Endothelial cell of umbilical vein (primary cell): ENCODE results near the gene HTR1A. TPM values are rescaled to one million over a fixed set of nuclear protein-coding genes. Genes with fewer than 3 reads are reported as not detected.

Experiments used
- BruUV-seq: library from RNA; stranded (reverse); fragments of 400-500 nt; replicated peaks from 2 replicates; lab custom pipeline; 2021; lab: Mats Ljungman, UMichigan
- CTCF ChIA-PET: fragments of 300-600, 350-600 bp; sonication (Branson Sonifier 250); formaldehyde crosslinking; loops from one replicate; lab custom pipeline; 2021; ENCODE audit warnings: antibody characterized with exemption, inconsistent platforms; lab: Charles Lee
- POLR2A ChIA-PET: fragments of 300-600, 350-600 bp; sonication (Branson Sonifier 250); formaldehyde crosslinking; loops from one replicate; lab custom pipeline; 2021; ENCODE audit warnings: antibody characterized with exemption, inconsistent platforms; lab: Charles Lee
- DNase-seq: peaks from one replicate; pipeline ENCODE4 v3.0.0-alpha.2; 2011; ENCODE audit warnings: low read depth, low spot score
- FAIRE-seq: peaks from 2 replicates; lab custom pipeline; 2011; peaks lifted over from hg19 to GRCh38; lab: Jason Lieb, UNC
- H2AFZ ChIP-seq: 2 replicates; pipeline ENCODE4 v1.6.0; 2012; ENCODE audit warnings: low read depth, low read length, control low read depth, inconsistent platforms
- H3K27ac ChIP-seq: 2 replicates; pipeline ENCODE4 v1.5.1; 2011; ENCODE audit warnings: low read depth, mild to moderate bottlenecking, control low read depth, low read length, moderate library complexity; ENCODE audit not compliant: insufficient read depth
- H3K27me3 ChIP-seq, 2 experiments: 2 replicates each; pipeline versions ENCODE4 v1.6.0 to v1.6.1; 2011; ENCODE audit warnings: low read length in 2 of 2, mixed read lengths in 1 of 2; ENCODE audit not compliant: control insufficient read depth in 2 of 2, insufficient read depth in 2 of 2
- H3K36me3 ChIP-seq, 2 experiments: 2 replicates in 1 of 2; 3 replicates in 1 of 2; pipeline ENCODE4 v1.5.1; 2011; ENCODE audit warnings: low read length in 2 of 2, mild to moderate bottlenecking in 1 of 2, moderate library complexity in 1 of 2; ENCODE audit not compliant: control insufficient read depth in 2 of 2, insufficient read depth in 2 of 2; ENCODE audit errors: extremely low read depth in 1 of 2
- H3K4me1 ChIP-seq: 3 replicates; pipeline ENCODE4 v1.5.1; 2011; ENCODE audit warnings: mild to moderate bottlenecking, low read length; ENCODE audit not compliant: control insufficient read depth, insufficient read depth; ENCODE audit errors: extremely low read depth
- H3K4me2 ChIP-seq: 2 replicates; pipeline ENCODE4 v1.6.1; 2011; ENCODE audit warnings: low read length, control low read depth, mixed read lengths; ENCODE audit not compliant: insufficient read depth
- H3K4me3 ChIP-seq, 3 experiments: fragments of 200-600 bp in 1 of 3; sonication (generic), shearing (Covaris generic) in 1 of 3; replicated peaks in 1 of 3; 2 replicates each; pipeline ENCODE4 v1.5.1; 2011 to 2016; ENCODE audit warnings: control low read depth in 3 of 3, low read length in 3 of 3, mild to moderate bottlenecking in 2 of 3, inconsistent platforms in 1 of 3, low read depth in 1 of 3, moderate library complexity in 1 of 3; ENCODE audit not compliant: insufficient read depth in 1 of 3
- H3K79me2 ChIP-seq: 2 replicates; pipeline ENCODE4 v1.6.0; 2012; ENCODE audit warnings: low read length, inconsistent platforms; ENCODE audit not compliant: control insufficient read depth, insufficient read depth
- H3K9ac ChIP-seq: replicated peaks from 2 replicates; pipeline ENCODE3; 2011; ENCODE audit warnings: low read length, control low read depth; ENCODE audit not compliant: insufficient read depth; ENCODE audit errors: extremely low read depth
- H3K9me1 ChIP-seq: replicated peaks from 3 replicates; pipeline ENCODE4 v1.6.0; 2011; ENCODE audit warnings: mild to moderate bottlenecking, low read length; ENCODE audit not compliant: control insufficient read depth, insufficient read depth; ENCODE audit errors: extremely low read depth
- H3K9me3 ChIP-seq: replicated peaks from 2 replicates; pipeline ENCODE4 v1.5.1; 2012; ENCODE audit warnings: low read length, inconsistent platforms; ENCODE audit not compliant: control insufficient read depth, insufficient read depth
- H4K20me1 ChIP-seq: replicated peaks from 2 replicates; pipeline ENCODE3; 2011; ENCODE audit warnings: mild to moderate bottlenecking, low read length; ENCODE audit not compliant: control insufficient read depth, insufficient read depth; ENCODE audit errors: extremely low read depth
- CTCF ChIP-seq, 2 donors: IDR thresholded peaks; 1 replicate in 1 of 2; 2 replicates in 1 of 2; pipeline ENCODE4 v1.5.1; 2011; ENCODE audit warnings: low read length in 2 of 2, mild to moderate bottlenecking in 2 of 2, moderate library complexity in 2 of 2, control low read depth in 1 of 2, inconsistent platforms in 1 of 2, low read depth in 1 of 2; ENCODE audit not compliant: insufficient read depth in 1 of 2; ENCODE audit errors: extremely low read depth in 1 of 2
- EZH2 ChIP-seq: IDR thresholded peaks from 2 replicates; pipeline ENCODE4 v1.6.1; 2012; ENCODE audit warnings: borderline replicate concordance, low read depth, mild to moderate bottlenecking, moderate library complexity, low read length, inconsistent platforms; ENCODE audit not compliant: severe bottlenecking
- FOS ChIP-seq: IDR thresholded peaks from 2 replicates; pipeline ENCODE4 v1.6.1; 2011; ENCODE audit warnings: mild to moderate bottlenecking, low read length, moderate library complexity, borderline replicate concordance; ENCODE audit not compliant: insufficient read depth
- GATA2 ChIP-seq: IDR thresholded peaks from 2 replicates; pipeline ENCODE4 v1.7.0; 2011; ENCODE audit warnings: low read depth, mild to moderate bottlenecking, moderate library complexity, mixed read lengths, low read length; ENCODE audit not compliant: insufficient read length, insufficient read depth
- JUN ChIP-seq: IDR thresholded peaks from 2 replicates; pipeline ENCODE4 v1.6.1; 2011; ENCODE audit warnings: borderline replicate concordance, low read depth; ENCODE audit not compliant: insufficient read length, insufficient read depth
- MAX ChIP-seq: IDR thresholded peaks from 2 replicates; pipeline ENCODE4 v1.6.1; 2011; ENCODE audit not compliant: insufficient read depth, insufficient read length
- MYC ChIP-seq: IDR thresholded peaks from one replicate; pipeline ENCODE4 v1.6.1; 2011; ENCODE audit warnings: mild to moderate bottlenecking, low read depth, low read length
- POLR2A ChIP-seq: IDR thresholded peaks from 2 replicates; pipeline ENCODE4 v1.6.1; 2012; ENCODE audit warnings: low read depth, mild to moderate bottlenecking, control low read depth, low read length
- POLR2AphosphoS5 ChIP-seq: IDR thresholded peaks from 2 replicates; pipeline ENCODE4 v1.6.1; 2012; ENCODE audit warnings: low read depth, mild to moderate bottlenecking, control low read depth, low read length, moderate library complexity; ENCODE audit not compliant: insufficient read depth
- dilution Hi-C: fragments of 300-500 bp; cut with MboI; formaldehyde crosslinking; loops from one replicate; pipeline ENCODE4 v1.15.0; 2019; ENCODE audit warnings: low sequenced_read_pairs; ENCODE audit not compliant: extremely low pct_ligation_motif_present
- intact Hi-C: fragments of 100-400 bp; cut with micrococcal nuclease; formaldehyde crosslinking; loops from one replicate; pipeline ENCODE4 v1.10.0; 2022
- polyA plus RNA-seq, 4 experiments: library from polyadenylated mRNA; depleted of rRNA in 3 of 4; stranded (reverse) in 3 of 4; unstranded in 1 of 4; fragments of >200 nt; gene quantifications; 2 replicates each; pipeline versions ENCODE4 v1.2.1 to v1.2.3, GENCODE V29; 2011 to 2012; ENCODE audit warnings: missing spikeins in 1 of 4
- total RNA-seq: library from RNA; stranded (reverse); gene quantifications from 2 replicates; pipeline ENCODE4 v1.2.3, GENCODE V29; 2021

HTR1A gene
- total and polyA plus RNA-seq, 2 donors (not counting 3 experiments of a cell fraction or from before 2014, with no cell fraction given), result not detected

GRCh38 chr5:63919763-63920478, 42.3 kb downstream of the HTR1A start:
- DNase-seq (no peak), FAIRE-seq (no peak)
- Histone ChIP-seq H3K4me3 (no peak overlapping the region), H2AFZ (no peak overlapping the region), H3K27me3 (no peaks in the 10 kb centered on the region), H3K9ac (no peak overlapping the region), H3K36me3 (no peaks in the 10 kb centered on the region), H4K20me1 (no peaks in the 10 kb centered on the region), H3K9me3 (no peaks in the 10 kb centered on the region), H3K79me2 (no peaks in the 10 kb centered on the region), H3K27ac (no peak overlapping the region), H3K4me2 (no peak overlapping the region), H3K9me1 (no peaks in the 10 kb centered on the region), H3K4me1 (no peaks in the 10 kb centered on the region)
- no TSS peak for BruUV-seq
- dilution Hi-C loops (no loop called here), intact Hi-C loops (no loop called here)
- ChIA-PET POLR2A (no interaction called here), CTCF (no interaction called here)
- TF ChIP-seq MAX, result no peak
- no peak for TF ChIP-seq CTCF (IDR thresholded peaks at IDR 0.05; ENCODE audit: extremely low read depth in 1 of 2, insufficient read depth in 1 of 2, low read depth in 1 of 2, low read length in 2 of 2)
- TF ChIP-seq JUN, result no peak
- TF ChIP-seq FOS, result no peak
- no peak for TF ChIP-seq EZH2
- no peak for TF ChIP-seq GATA2
- no peak for TF ChIP-seq MYC
- no peak for TF ChIP-seq POLR2AphosphoS5
- no peak for TF ChIP-seq POLR2A
